HG02943 (cell line): Measurements from ENCODE around the gene HIC1.
"Not testable (repeated sequence)": the region's sequence is repeated elsewhere in the genome, so short reads cannot be mapped to it uniquely, and the experiment has no call there.

Source experiments
- ATAC-seq: cut with Tn5 transposase; IDR thresholded peaks from one replicate; pipeline ENCODE4 v1.9.1; 2021; ENCODE audit warnings: mild to moderate bottlenecking, low read depth, moderate library complexity; ENCODE audit not compliant: unreplicated experiment

Gene HIC1, protein sequence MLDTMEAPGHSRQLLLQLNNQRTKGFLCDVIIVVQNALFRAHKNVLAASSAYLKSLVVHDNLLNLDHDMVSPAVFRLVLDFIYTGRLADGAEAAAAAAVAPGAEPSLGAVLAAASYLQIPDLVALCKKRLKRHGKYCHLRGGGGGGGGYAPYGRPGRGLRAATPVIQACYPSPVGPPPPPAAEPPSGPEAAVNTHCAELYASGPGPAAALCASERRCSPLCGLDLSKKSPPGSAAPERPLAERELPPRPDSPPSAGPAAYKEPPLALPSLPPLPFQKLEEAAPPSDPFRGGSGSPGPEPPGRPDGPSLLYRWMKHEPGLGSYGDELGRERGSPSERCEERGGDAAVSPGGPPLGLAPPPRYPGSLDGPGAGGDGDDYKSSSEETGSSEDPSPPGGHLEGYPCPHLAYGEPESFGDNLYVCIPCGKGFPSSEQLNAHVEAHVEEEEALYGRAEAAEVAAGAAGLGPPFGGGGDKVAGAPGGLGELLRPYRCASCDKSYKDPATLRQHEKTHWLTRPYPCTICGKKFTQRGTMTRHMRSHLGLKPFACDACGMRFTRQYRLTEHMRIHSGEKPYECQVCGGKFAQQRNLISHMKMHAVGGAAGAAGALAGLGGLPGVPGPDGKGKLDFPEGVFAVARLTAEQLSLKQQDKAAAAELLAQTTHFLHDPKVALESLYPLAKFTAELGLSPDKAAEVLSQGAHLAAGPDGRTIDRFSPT

DNA sequence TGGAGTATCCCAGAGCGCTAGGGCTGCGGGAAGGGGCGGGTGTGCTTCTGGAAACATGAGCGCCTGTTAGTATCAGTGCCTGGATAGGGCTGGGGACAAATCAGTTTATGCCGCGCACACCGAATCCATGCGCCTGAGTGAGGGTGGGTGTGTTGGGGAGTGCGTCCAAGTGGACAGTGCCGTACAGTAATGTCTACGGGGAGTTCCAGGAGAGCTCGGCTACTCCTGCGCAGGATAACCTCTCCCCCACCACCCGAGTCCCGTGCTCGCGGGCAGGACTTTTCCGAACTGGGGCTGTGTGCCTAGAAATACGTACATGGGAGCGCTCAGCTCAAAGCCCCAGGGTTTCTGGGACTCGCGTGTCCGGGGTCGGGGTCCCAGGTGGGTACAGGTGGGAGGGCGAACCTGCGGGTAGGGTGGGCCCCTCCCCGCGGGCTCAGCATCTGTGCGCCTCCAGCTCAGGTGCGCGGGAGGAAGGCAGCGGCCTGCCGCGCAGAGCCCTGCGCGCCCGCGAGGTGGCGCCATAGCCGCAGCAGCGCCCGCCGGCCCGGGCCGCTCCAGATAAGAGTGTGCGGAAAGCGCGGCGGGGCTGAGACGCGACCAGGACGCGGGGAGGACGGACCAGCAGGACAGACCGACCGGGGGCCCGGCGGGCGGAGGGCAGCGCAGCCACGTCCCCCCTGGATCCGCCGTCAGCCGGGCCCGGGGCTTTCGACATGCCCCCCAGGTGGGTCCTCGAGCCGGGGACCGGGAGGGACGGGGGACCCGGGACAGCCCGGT lies at the start of gene HIC1:
TSS of gene HIC1 (plus strand) at position 592 of the 780 bp plus-strand sequence. CDS start 1,588 bp downstream, outside the sequence.
- ATAC-seq, result no peak

- ATAC-seq, result no peak
Measured at GRCh38 chr17:2008332-2009126, 46.4 kb upstream of the HIC1 start.

- no peak for ATAC-seq
Measured at GRCh38 chr17:2009737-2010136, 45.2 kb upstream of the HIC1 start.

DNA sequence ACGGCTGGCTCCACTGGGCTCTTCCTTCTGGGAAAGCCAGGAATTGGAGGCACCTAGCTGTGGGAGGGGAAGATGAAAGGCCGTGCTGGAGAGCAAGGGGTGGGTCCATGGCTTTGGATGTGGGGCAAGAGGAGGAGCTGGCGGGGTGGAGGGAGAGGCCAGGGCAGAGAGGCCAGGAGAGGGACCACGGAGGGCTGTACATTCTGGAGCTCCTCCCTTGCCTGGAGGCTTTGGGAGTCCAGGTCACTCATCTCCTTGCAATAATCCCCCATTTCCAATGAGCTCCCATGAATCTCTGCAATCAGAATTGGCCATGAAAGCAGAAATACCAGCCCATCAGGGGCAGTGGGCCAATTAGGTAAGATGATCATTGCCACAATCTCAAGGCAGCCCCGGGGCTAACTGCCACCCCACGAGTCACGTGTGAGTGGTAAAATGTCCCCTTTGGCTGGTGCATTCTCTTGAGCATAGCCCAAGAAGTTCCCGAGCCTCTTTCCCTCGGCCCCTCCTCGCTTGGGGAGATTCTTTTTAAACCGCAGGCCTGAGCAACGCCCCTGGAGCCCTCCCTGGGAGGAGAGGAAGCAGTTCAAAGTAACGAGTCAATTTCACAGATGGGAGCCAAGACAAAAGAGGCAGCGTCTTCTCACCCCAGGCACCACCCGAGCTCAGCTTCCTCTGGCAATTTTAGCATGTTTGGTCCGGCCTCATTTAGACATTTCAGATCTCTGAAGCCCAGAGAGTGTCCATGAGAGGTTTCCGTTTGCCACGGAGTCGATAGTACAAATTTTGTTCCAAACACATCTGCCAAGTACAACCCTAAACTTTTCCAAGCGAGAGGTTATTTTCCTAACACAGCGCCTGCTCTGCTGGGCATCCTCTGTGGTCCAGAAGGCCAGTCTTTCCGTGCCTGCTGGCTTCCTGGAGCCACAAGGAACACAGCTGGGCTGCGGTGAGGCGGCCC lies 43.2 kb upstream of the HIC1 start:
- ATAC-seq, result no peak

DNA sequence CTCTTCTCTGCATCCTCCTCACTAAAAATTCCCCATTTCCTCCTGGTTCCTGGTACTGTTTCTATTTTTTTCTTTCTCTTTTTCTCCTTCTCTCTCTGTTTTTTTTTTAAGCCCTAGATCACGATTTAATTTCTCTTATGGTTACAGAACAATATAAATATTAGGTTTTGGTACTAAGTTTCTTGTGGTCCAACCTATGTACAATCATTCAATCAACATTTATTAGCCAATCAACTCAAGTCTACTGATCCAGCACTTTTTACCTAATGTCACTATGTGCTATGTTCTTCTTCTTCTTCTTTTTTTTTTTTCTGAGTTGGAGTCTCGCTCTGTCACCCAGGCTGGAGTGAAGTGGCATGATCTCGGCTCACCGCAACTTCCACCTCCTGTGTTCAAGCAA lies 42.4 kb upstream of the HIC1 start:
- no peak for ATAC-seq

DNA sequence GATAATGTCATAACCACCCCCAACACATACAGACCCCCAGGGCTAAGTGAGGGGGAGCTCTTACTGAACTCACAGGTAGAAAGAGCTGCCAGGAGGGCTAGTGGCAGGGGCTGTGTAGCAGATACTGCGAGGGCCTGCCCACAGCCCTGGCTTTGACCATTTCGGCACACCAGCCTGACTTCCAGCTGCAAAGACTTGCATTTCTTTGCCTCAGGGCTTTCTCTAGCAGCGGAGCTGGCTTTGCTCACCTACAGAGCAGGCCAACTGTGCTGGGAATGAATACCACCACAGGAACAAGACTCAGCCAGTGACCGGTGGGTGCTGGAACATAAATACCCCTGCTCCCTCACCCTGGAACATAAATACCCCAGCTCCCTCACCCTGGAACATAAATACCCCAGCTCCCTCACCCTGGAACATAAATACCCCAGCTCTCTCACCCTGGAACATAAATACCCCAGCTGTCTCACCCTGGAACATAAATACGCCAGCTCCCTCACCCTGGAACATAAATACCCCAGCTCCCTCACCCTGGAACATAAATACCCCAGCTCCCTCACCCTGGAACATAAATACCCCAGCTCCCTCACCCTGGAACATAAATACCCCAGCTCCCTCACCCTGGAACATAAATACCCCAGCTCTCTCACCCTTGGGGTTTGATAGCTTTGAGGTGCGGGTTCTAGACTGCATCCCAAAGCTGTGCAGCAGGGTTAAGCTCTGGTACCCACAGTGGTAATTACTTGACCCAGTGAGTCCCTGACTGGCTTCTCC lies 41.5 kb upstream of the HIC1 start:
- not testable (repeated sequence) for ATAC-seq

DNA sequence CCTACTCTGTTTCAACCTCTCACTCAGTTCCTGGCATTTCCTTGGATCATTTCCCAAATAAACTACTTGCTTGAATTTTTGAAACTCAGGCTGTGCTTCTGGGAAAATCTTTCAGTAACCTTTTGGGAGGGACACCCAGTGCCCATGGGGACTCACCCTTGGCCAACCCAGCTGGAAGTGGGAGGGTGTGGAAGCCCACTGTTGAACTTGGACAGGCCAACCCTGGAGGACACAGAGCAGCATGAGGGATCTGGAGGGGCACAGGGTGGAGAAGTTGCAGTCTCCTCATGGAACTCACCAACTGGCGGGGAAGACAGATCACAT lies 40.9 kb upstream of the HIC1 start:
- ATAC-seq, result no peak

- ATAC-seq, result no peak
Measured at GRCh38 chr17:2015314-2015713, 39.6 kb upstream of the HIC1 start.

DNA sequence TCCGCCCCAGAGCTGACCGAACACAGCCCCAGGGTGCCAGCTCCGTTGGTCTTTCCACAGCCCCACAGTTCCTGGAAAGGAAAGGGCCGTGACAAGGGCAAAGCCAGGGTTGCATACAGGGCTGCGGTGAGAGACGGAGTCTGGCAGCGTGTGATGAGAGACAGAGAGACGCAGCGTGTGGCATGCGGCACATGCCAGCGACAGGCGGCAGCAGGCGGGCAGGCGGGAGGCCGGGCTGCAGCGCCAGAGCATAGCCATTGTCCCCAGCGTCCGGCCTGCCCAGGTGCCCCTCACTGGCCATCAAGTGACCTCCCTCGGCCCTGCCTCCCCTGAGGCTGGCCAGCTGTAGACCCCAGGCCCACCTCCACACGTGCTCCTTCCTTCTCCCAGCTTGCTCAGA lies 38.4 kb upstream of the HIC1 start:
- no peak for ATAC-seq

GRCh38 chr17:2017274-2017941 lies 37.5 kb upstream of the HIC1 start:
- no peak for ATAC-seq

- ATAC-seq, result no peak
Measured at GRCh38 chr17:2018716-2019510, 36.0 kb upstream of the HIC1 start.

GRCh38 chr17:2019723-2020122 lies 35.2 kb upstream of the HIC1 start:
- ATAC-seq, result no peak

DNA sequence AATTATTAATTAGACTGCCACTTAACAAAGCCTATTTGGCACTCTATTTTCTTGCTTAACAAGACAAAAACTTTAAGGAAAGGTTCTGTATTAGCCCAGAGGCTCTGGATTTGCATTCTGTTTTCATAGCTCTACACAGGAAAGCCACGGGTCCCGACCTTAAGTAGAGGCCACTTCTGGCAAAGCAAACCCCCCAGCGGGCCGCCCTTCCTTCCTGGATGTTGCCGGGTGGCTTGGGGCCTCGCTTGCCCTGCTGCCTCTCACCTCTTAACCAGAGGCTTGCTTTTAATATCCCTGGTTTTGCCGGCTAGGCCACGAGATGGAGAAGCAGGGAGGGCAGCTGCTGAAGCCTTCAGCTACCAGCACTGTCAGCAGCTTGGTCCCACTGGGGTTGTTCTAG lies 34.2 kb upstream of the HIC1 start:
- no peak for ATAC-seq

DNA sequence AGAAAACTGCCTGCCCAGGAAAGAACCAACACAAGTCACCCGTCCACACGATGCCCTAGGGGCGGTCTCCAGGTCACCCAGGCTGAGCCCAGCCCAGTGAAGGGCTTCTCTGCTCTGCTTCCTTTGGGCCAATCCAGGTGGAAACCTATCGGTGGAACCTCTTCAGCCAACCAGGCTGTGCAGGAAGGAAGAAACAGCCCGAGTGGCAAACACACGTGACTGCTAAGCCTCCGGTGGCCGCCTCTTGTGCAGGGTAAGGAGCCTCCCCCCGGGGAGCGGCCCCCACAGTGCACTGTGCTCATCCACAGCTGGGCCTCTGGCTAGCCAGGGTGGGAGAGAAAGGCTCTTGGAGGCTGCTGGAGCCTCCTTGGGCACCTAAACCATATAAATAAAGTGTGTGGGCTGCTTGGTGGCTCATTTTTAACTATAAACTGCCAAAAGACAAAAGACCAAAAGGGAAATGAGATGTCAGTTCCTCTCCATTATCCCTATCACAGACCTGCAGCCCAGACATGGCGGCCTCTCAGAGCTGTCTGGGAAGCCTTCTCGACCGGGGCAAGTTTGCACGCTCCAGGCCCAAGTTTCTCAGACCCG lies 32.2 kb upstream of the HIC1 start:
- no peak for ATAC-seq

DNA sequence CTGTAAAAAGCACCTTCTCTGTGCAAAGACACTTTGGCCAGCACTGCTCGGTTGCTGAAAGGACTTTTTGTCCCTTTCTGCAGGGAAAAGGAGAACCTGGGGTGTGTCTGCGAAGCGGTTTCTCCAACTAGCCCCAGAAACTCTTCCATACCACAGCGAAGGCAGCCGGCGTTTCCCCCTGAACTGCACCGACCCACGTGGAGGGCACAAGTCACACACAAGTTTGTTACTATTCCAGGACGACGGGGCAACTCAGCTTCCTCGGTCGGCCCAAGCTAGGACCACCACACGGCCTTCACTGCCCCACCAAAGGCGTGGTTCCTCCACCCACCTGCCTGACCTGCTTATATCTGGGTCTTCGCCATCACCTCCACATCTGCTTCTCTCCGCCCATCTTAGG lies 31.6 kb upstream of the HIC1 start:
- no peak for ATAC-seq

- ATAC-seq, result no peak
Measured at GRCh38 chr17:2023692-2024571, 31.0 kb upstream of the HIC1 start.
